Measurements from ENCODE around the gene CDKAL1. TPM values are rescaled to one million over a fixed set of nuclear protein-coding genes. Genes with fewer than 3 reads are reported as not detected.
A peak's percentile ranks its signal among the peaks of the same experiment; 100 is the strongest.

CDKAL1 gene
- total RNA-seq, 4 donors from 2014 or later, result 24.7 to 32.8 (median 29.8) TPM

DNA sequence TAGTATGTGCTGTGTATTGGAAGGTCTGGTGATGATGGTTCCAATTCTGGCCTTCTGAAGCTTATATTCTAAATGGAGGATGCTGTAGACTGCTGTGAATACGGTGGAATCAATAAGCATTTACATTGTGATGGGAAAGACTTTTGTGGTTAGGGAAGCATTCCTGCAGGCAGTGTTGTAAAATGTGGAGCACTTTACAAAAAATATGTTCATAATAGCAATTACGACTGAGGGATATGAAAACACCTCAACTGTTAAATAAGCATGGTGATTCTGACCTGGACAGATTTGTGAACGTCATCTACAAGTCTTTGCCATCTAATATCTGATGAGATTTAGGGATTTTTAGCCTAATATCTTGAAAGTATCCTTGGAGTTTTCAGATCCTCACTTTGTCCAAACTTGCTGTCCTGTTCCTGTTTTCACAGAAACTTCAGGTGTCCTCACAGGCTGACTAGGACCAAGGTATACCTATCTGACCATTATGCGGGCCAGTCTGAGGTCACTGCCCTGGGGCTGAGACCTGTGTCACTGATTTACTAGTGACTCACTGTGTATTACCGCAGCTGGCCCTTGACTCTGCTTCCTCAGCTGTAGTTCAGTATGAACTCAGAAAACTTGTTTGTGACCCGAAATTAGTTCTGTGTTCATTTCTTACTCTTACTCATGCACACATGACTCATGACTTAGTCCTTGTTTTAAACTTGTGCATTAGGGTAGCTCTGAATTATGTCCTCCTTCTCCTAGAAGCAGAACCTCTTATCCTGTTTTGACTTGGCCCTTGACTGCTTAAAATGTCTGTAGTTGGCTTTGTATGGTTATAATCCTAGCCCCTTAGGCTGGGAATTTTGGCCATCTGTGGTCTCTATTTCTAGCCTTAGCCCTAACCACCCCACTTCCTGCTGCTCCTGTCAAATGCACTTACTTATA, 343.0 kb downstream of the CDKAL1 start:
- Histone ChIP-seq H3K36me3 (no peaks in the 10 kb centered on the region), H3K4me1 (peaks cover 0 to 6% of the 10 kb centered on the region in 2 donors), H3K27ac (no peak overlapping the region), H3K9me3 (no peaks in the 10 kb centered on the region), H3K4me3 (replicated peaks in 1 of 3) (no peak overlapping the region), H3K27me3 (no peaks in the 10 kb centered on the region)
- intact Hi-C loops (cut with DNase I), result loop anchor here (10.0 kb wide), 1 partner anchor 708 kb away; no protein-coding TSS in a partner anchor
- no peak for TF ChIP-seq POLR2A (IDR thresholded peaks at IDR 0.05)
- peak in 1 of 2 donors; percentile 5 for DNase-seq
- WGBS, 2 donors, result 73 to 87% methylated on average over 6 of the region's 6 CpGs

DNA sequence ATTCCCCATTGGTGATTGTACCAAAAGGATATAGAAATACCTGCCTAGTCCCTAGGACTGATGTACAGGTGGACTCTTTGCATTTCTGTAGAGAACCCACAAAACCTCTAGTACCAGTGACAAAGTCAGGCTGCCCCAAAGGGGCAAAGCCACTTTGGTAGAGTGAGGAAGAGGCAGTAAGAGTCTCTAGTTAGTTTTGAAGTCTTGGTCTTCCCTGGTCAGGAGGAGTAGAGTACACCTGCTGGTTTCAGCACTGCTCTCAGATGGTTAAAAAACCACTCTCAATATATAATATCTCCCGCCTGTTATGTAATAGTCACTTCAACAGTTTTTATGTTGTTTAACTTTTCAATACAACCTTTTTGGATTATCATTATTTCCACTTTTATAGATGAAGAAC, 344.9 kb downstream of the CDKAL1 start:
- Histone ChIP-seq H3K4me1 (peaks cover 0 to 6% of the 10 kb centered on the region in 2 donors), H3K36me3 (no peaks in the 10 kb centered on the region), H3K27ac (no peak overlapping the region), H3K4me3 (replicated peaks in 1 of 3) (no peak overlapping the region), H3K9me3 (no peaks in the 10 kb centered on the region), H3K27me3 (no peaks in the 10 kb centered on the region)
- WGBS, 2 donors, result 88 to 98% methylated on average over 1 of the region's 1 CpG
- no peak for DNase-seq
- TF ChIP-seq, protein P1, sequence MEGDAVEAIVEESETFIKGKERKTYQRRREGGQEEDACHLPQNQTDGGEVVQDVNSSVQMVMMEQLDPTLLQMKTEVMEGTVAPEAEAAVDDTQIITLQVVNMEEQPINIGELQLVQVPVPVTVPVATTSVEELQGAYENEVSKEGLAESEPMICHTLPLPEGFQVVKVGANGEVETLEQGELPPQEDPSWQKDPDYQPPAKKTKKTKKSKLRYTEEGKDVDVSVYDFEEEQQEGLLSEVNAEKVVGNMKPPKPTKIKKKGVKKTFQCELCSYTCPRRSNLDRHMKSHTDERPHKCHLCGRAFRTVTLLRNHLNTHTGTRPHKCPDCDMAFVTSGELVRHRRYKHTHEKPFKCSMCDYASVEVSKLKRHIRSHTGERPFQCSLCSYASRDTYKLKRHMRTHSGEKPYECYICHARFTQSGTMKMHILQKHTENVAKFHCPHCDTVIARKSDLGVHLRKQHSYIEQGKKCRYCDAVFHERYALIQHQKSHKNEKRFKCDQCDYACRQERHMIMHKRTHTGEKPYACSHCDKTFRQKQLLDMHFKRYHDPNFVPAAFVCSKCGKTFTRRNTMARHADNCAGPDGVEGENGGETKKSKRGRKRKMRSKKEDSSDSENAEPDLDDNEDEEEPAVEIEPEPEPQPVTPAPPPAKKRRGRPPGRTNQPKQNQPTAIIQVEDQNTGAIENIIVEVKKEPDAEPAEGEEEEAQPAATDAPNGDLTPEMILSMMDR (IDR thresholded peaks at IDR 0.05), result no peak
- TF ChIP-seq POLR2A (IDR thresholded peaks at IDR 0.05), result no peak
- intact Hi-C loops (cut with DNase I), result loop anchor here (10.0 kb wide), 1 partner anchor 706 kb away; no protein-coding TSS in a partner anchor

DNA sequence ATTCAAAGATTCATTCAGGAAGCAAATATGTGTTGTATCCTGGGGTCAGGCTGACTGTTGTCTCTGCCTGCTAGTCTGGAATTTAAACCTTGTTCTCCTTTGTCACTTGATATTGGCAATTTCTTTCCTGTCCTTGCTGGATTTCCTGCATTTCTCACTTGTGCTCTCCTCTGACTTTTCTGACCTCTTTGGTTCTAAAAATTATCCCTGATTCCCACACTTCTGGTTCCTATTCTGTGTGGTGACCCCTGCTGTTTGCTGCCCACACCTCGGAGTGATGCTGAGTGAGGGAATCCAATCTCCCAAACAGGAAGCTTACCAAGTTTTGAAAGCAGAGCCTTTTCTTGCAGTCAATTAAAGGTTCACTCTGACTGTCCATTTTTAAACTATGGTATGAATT, 345.3 kb downstream of the CDKAL1 start:
- Histone ChIP-seq H3K4me3 (replicated peaks in 1 of 3) (no peak overlapping the region), H3K36me3 (no peaks in the 10 kb centered on the region), H3K27me3 (no peaks in the 10 kb centered on the region), H3K9me3 (no peaks in the 10 kb centered on the region), H3K27ac (no peak overlapping the region), H3K4me1 (peaks cover 0 to 6% of the 10 kb centered on the region in 2 donors)
- WGBS, 2 donors, result 59 to 62% methylated on average over 1 of the region's 1 CpG
- no peak for DNase-seq
- intact Hi-C loops (cut with DNase I), result loop anchor here (10.0 kb wide), 1 partner anchor 705 kb away; no protein-coding TSS in a partner anchor
- TF ChIP-seq, protein P1 (IDR thresholded peaks at IDR 0.05), result no peak
- no peak for TF ChIP-seq POLR2A (IDR thresholded peaks at IDR 0.05)

DNA sequence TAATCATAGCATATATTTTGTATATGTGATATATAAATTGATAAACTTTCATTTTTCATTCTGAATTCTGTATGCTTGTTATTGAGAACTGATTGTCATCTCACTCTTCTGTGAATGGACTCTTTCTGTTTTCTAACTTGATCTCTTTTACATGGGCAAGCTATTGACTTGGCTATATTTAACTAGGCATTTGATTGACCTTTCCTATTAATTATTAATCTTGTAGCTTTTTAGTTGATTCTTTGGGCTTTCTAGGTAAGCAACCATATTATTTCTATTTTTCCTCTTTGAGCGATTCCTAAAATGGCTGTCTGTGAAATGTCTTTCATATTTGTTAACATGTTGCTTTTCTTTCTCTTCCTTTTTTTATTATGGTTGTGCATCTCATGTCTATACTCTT, 347.1 kb downstream of the CDKAL1 start:
- intact Hi-C loops (cut with DNase I), result no loop called here

DNA sequence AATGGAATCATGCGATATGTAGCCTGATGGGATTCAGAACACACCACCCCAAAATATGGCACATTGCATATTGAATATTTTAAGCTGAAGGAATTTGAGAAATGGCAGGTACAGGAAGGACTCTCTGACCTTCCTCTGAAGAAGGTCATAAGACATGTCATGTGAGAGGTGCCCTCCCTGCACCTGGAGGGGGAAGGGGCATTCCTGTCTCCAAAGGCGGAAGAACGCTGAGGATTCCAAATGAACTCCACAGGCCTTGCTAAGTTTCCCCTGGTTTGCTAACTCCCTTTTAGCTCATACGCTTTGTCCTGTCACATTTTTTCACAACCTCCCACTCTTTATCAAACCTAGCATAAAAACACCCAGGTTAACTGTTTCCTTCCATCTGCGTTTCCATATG, 347.8 kb downstream of the CDKAL1 start:
- TF ChIP-seq, protein P1 (IDR thresholded peaks at IDR 0.05), result no peak
- no peak for TF ChIP-seq POLR2A (IDR thresholded peaks at IDR 0.05)
- no peaks in the 10 kb centered on the region for H3K27me3 ChIP-seq
- H3K36me3 ChIP-seq, result no peaks in the 10 kb centered on the region
- no peak for DNase-seq
- no peaks in the 10 kb centered on the region for H3K9me3 ChIP-seq
- no peak overlapping the region for H3K4me3 ChIP-seq (replicated peaks in 1 of 3)
- intact Hi-C loops (cut with DNase I), result no loop called here
- H3K4me1 ChIP-seq, result peaks cover 0 to 6% of the 10 kb centered on the region in 2 donors
- no peak overlapping the region for H3K27ac ChIP-seq
- WGBS, 2 donors, result 83 to 97% methylated on average over 5 of the region's 5 CpGs

More for the DNA sequence above, 347.1 kb downstream of the CDKAL1 start:
- DNase-seq, result no peak
- Histone ChIP-seq H3K27ac (no peak overlapping the region), H3K9me3 (no peaks in the 10 kb centered on the region), H3K36me3 (no peaks in the 10 kb centered on the region), H3K4me3 (replicated peaks in 1 of 3) (no peak overlapping the region), H3K4me1 (peaks cover 0 to 6% of the 10 kb centered on the region in 2 donors), H3K27me3 (no peaks in the 10 kb centered on the region)
- 94 to 100% methylated on average over 1 of the region's 1 CpG for WGBS, 2 donors
- TF ChIP-seq, protein P1 (IDR thresholded peaks at IDR 0.05), result no peak
- no peak for TF ChIP-seq POLR2A (IDR thresholded peaks at IDR 0.05)
